ENCODE measurements around the gene RASGRP2. TPM values are rescaled to one million over a fixed set of nuclear protein-coding genes. Genes with fewer than 3 reads are reported as not detected.

Gene RASGRP2
- 1 to 10 TPM; 5.1 to 7.6 (median 5.9) TPM for polyA plus RNA-seq (ENCODE audit: insufficient read length in 3 of 3)
- long read RNA-seq, donor 1: 0 reads
- long read RNA-seq, donor 2, partial matches to known transcripts: 0 of 3 reads
- long read RNA-seq, donor 2, other reads (novel, unspliced or antisense): 0 of 3 reads
- long read RNA-seq, donor 3, partial matches to known transcripts: 0 of 4 reads
- long read RNA-seq, donor 3, other reads (novel, unspliced or antisense): 0 of 4 reads
- long read RNA-seq, donor 4: 0 reads
- long read RNA-seq, donor 5: 0 reads
- long read RNA-seq, donor 6, partial matches to known transcripts: 0 of 3 reads
- long read RNA-seq, donor 6, other reads (novel, unspliced or antisense): 0 of 3 reads
- long read RNA-seq, donor 7: 0 reads
- long read RNA-seq, donor 8, partial matches to known transcripts: 5 of 8 reads
- long read RNA-seq, donor 8, other reads (novel, unspliced or antisense): 0 of 8 reads
- long read RNA-seq, donor 9: 0 reads
- long read RNA-seq, donor 10: 0 reads
- long read RNA-seq, donor 11: 0 reads
- long read RNA-seq, donor 12, partial matches to known transcripts: 0 of 1 reads
- long read RNA-seq, donor 12, other reads (novel, unspliced or antisense): 0 of 1 reads
- long read RNA-seq, donor 13: 0 reads
- long read RNA-seq, donor 14, partial matches to known transcripts: 0 of 1 reads
- long read RNA-seq, donor 14, other reads (novel, unspliced or antisense): 0 of 1 reads
- long read RNA-seq, donor 15: 0 reads
- long read RNA-seq, donor 16, partial matches to known transcripts: 0 of 5 reads
- long read RNA-seq, donor 16, other reads (novel, unspliced or antisense): 0 of 5 reads

GRCh38 chr11:64743591-64744543 is at the start of gene RASGRP2:
TSS of gene RASGRP2 (minus strand) at chr11:64744142. CDS start at chr11:64742866, 1,276 bp downstream.
- DNase-seq (ENCODE audit: extremely low read depth in 1 of 11, low read depth in 9 of 11, low spot score in 4 of 11): no peak

GRCh38 chr11:64792482-64792881 is 48.5 kb upstream of the RASGRP2 start:
- DNase-seq (ENCODE audit: extremely low read depth in 1 of 11, low read depth in 9 of 11, low spot score in 4 of 11): no peak

GRCh38 chr11:64791781-64792291 is 47.9 kb upstream of the RASGRP2 start:
- DNase-seq (ENCODE audit: extremely low read depth in 1 of 11, low read depth in 9 of 11, low spot score in 4 of 11): no peak

- DNase-seq (ENCODE audit: extremely low read depth in 1 of 11, low read depth in 9 of 11, low spot score in 4 of 11): no peak
Observed at GRCh38 chr11:64790205-64791095, 46.5 kb upstream of the RASGRP2 start.

GRCh38 chr11:64789331-64790204 is 45.6 kb upstream of the RASGRP2 start:
- no peak for DNase-seq (ENCODE audit: extremely low read depth in 1 of 11, low read depth in 9 of 11, low spot score in 4 of 11)

GRCh38 chr11:64788321-64789215 is 44.6 kb upstream of the RASGRP2 start:
- no peak for DNase-seq (ENCODE audit: extremely low read depth in 1 of 11, low read depth in 9 of 11, low spot score in 4 of 11)

- peak in 2 of 11 donors; percentile 29 to 30 for DNase-seq (ENCODE audit: extremely low read depth in 1 of 11, low read depth in 9 of 11, low spot score in 4 of 11)
Observed at GRCh38 chr11:64787526-64788320, 43.8 kb upstream of the RASGRP2 start.

GRCh38 chr11:64786308-64786707 is 42.4 kb upstream of the RASGRP2 start:
- DNase-seq (ENCODE audit: extremely low read depth in 1 of 11, low read depth in 9 of 11, low spot score in 4 of 11): no peak

- DNase-seq (ENCODE audit: extremely low read depth in 1 of 11, low read depth in 9 of 11, low spot score in 4 of 11): no peak
Observed at GRCh38 chr11:64784813-64785581, 41.1 kb upstream of the RASGRP2 start.

- peak; percentile 99 to 100 (median 100) for DNase-seq (ENCODE audit: extremely low read depth in 1 of 11, low read depth in 9 of 11, low spot score in 4 of 11)
Observed at GRCh38 chr11:64778473-64779298, 34.7 kb upstream of the RASGRP2 start, which contains the start of gene SF1. TSS of gene SF1 (minus strand) at chr11:64778542. CDS start at chr11:64778392, 150 bp downstream.

GRCh38 chr11:64778223-64778472 is 34.2 kb upstream of the RASGRP2 start:
- no peak for DNase-seq (ENCODE audit: extremely low read depth in 1 of 11, low read depth in 9 of 11, low spot score in 4 of 11)

GRCh38 chr11:64777449-64778222 is 33.7 kb upstream of the RASGRP2 start:
- DNase-seq (ENCODE audit: extremely low read depth in 1 of 11, low read depth in 9 of 11, low spot score in 4 of 11): peak in 9 of 11 donors; percentile 70 to 85 (median 81)

GRCh38 chr11:64776875-64777274 is 32.9 kb upstream of the RASGRP2 start:
- no peak for DNase-seq (ENCODE audit: extremely low read depth in 1 of 11, low read depth in 9 of 11, low spot score in 4 of 11)
